Lung (tissue), 12 donors: ENCODE measurements around the gene ENDOV. TPM values are rescaled to one million over a fixed set of nuclear protein-coding genes. Genes with fewer than 3 reads are reported as not detected.
A peak's percentile ranks its signal among the peaks of the same experiment; 100 is the strongest.

Experiments
- ATAC-seq: fragments of 200-7000 bp; cut with Tn5 transposase; one replicate; pipeline ENCODE4 v1.9.1; 2020; ENCODE audit warnings: moderate number of reproducible peaks; ENCODE audit not compliant: insufficient read depth, low FRiP score
- DNase-seq, 3 donors: peaks; one replicate each; pipeline ENCODE4 v3.0.0-alpha.2; 2013 to 2017
- H3K27ac ChIP-seq, 2 donors: one replicate each; pipeline ENCODE4 v1.5.1; 2013; ENCODE audit warnings: mild to moderate bottlenecking in 2 of 2, moderate library complexity in 2 of 2, control low read depth in 1 of 2, inconsistent platforms in 1 of 2, low read depth in 1 of 2, low read length in 1 of 2
- H3K27me3 ChIP-seq, 3 donors: one replicate each; pipeline ENCODE4 v1.5.1; 2013; ENCODE audit warnings: low read length in 2 of 3; ENCODE audit not compliant: control insufficient read depth in 3 of 3, insufficient read depth in 3 of 3
- H3K36me3 ChIP-seq, 4 donors: one replicate each; pipeline ENCODE4 v1.5.1; 2013; ENCODE audit warnings: low read length in 4 of 4, mild to moderate bottlenecking in 1 of 4, moderate library complexity in 1 of 4; ENCODE audit not compliant: control insufficient read depth in 4 of 4, insufficient read depth in 4 of 4
- H3K4me1 ChIP-seq, 5 donors: one replicate each; pipeline ENCODE4 v1.5.1; 2013; ENCODE audit warnings: low read length in 5 of 5, mild to moderate bottlenecking in 2 of 5, moderate library complexity in 1 of 5; ENCODE audit not compliant: control insufficient read depth in 5 of 5, insufficient read depth in 5 of 5
- H3K4me3 ChIP-seq: one replicate; pipeline ENCODE4 v1.5.1; 2013; ENCODE audit warnings: mild to moderate bottlenecking, control low read depth, moderate library complexity
- H3K9ac ChIP-seq, 2 donors: one replicate each; pipeline ENCODE4 v1.5.1; 2013; ENCODE audit warnings: low read length in 2 of 2, control low read depth in 1 of 2; ENCODE audit not compliant: insufficient read depth in 1 of 2
- H3K9me3 ChIP-seq, 4 donors: one replicate each; pipeline ENCODE4 v1.5.1; 2013; ENCODE audit warnings: low read length in 3 of 4, mild to moderate bottlenecking in 1 of 4, moderate library complexity in 1 of 4; ENCODE audit not compliant: control insufficient read depth in 4 of 4, insufficient read depth in 3 of 4
- CTCF ChIP-seq: IDR thresholded peaks from 2 replicates; pipeline ENCODE4 v1.5.1; 2012; ENCODE audit warnings: mild to moderate bottlenecking; ENCODE audit errors: control extremely low read depth, extremely low read depth
- WGBS, 2 donors: extraction: QIAGEN DNeasy Blood & Tissue Kit; methylation state at CpG; one replicate each; pipeline ENCODE4 v1.1.7; 2013; 5-methylcytosine and 5-hydroxymethylcytosine counted together
- polyA plus RNA-seq, 2 donors: library from polyadenylated mRNA; stranded (reverse); fragments of 200-250 nt; gene quantifications; one replicate each; pipeline ENCODE4 v1.2.1, GENCODE V29; 2013
- total RNA-seq, 2 donors: library from RNA; depleted of rRNA in 1 of 2; stranded (reverse); fragments of >200 nt in 1 of 2; gene quantifications; one replicate each; pipeline ENCODE4 v1.2.1, GENCODE V29; 2014 to 2021
- donor health status: control.
- donor health status: control.
- donor health status: Bipolar disorder and iron deficiency.
- donor health status: healthy.
- donor health status: DM: yes; HTN: yes; CAD: no.

ENDOV gene
- total and polyA plus RNA-seq, 4 donors: 11.8 to 28.8 (median 22.4) TPM

GRCh38 chr17:80454557-80455335, 39.8 kb downstream of the ENDOV start:
- H3K4me1 ChIP-seq: peaks cover 0 to 34% (median 8%) of the 10 kb centered on the region in 5 donors
- no peaks in the 10 kb centered on the region for H3K9me3 ChIP-seq
- H3K4me3 ChIP-seq: peak overlapping the region; percentile 68
- peak; percentile 96 to 99 (median 97) for DNase-seq
- no peaks in the 10 kb centered on the region for H3K36me3 ChIP-seq
- 1% methylated on average over 68 to 88 of the region's 88 CpGs for WGBS, 2 donors
- H3K9ac ChIP-seq: peak overlapping the region; percentile 75 to 79
- peaks cover 0 to 7% (median 0%) of the 10 kb centered on the region in 3 donors for H3K27me3 ChIP-seq
- no peak for TF ChIP-seq CTCF
- ATAC-seq: peak; percentile 94
- H3K27ac ChIP-seq: peak overlapping the region; percentile 93 to 96

GRCh38 chr17:80455336-80455710, 40.4 kb downstream of the ENDOV start:
- peak; percentile 21 for ATAC-seq
- no peaks in the 10 kb centered on the region for H3K36me3 ChIP-seq
- H3K9ac ChIP-seq: peak overlapping the region; percentile 64 to 75
- peak overlapping the region; percentile 93 to 96 for H3K27ac ChIP-seq
- WGBS, 2 donors: 6 to 10% methylated on average over 20 of the region's 20 CpGs
- TF ChIP-seq CTCF: no peak
- peaks cover 0 to 29% (median 8%) of the 10 kb centered on the region in 5 donors for H3K4me1 ChIP-seq
- no peaks in the 10 kb centered on the region for H3K9me3 ChIP-seq
- no peak for DNase-seq
- peak overlapping the region; percentile 68 for H3K4me3 ChIP-seq
- peaks cover 0 to 9% (median 0%) of the 10 kb centered on the region in 3 donors for H3K27me3 ChIP-seq

- Histone ChIP-seq H3K4me3 (no peak overlapping the region), H3K27ac (no peak overlapping the region), H3K4me1 (peaks cover 0 to 26% (median 8%) of the 10 kb centered on the region in 5 donors), H3K36me3 (no peaks in the 10 kb centered on the region), H3K9me3 (no peaks in the 10 kb centered on the region), H3K27me3 (peaks cover 0 to 14% (median 0%) of the 10 kb centered on the region in 3 donors), H3K9ac (peak overlapping the region in 1 of 2 donors; percentile 75)
- WGBS, 2 donors: 67 to 87% methylated on average over 4 of the region's 4 CpGs
- DNase-seq: no peak
- no peak for ATAC-seq
- TF ChIP-seq CTCF: no peak
Measured at GRCh38 chr17:80455784-80456183, 40.8 kb downstream of the ENDOV start.
